ENCODE results near the gene CFAP90. TPM values are rescaled to one million over a fixed set of nuclear protein-coding genes. Genes with fewer than 3 reads are reported as not detected.

The CFAP90 gene
- total RNA-seq, 1 donor from 2014 or later: not detected

Other genes with a start within 250 kb of the CFAP90 start
- gene FASTKD3, start 17.9 kb upstream of the CFAP90 start, total RNA-seq: 14.7 TPM
- gene MTRR, start 18.0 kb upstream of the CFAP90 start, total RNA-seq: 39.1 TPM